GM12878 (cell line): ENCODE results near the gene WFIKKN1. TPM values are rescaled to one million over a fixed set of nuclear protein-coding genes. Genes with fewer than 3 reads are reported as not detected.

Experiments used
- ATF3 ChIP-seq: IDR thresholded peaks from 2 replicates; pipeline ENCODE4 v1.6.1; 2011; ENCODE audit warnings: low read depth, mild to moderate bottlenecking, low read length, moderate library complexity, borderline replicate concordance; ENCODE audit errors: extremely low read depth
- CBFB ChIP-seq: IDR thresholded peaks from 2 replicates; pipeline ENCODE4 v1.6.1; 2016; ENCODE audit warnings: antibody characterized with exemption, low read depth
- CHD4 ChIP-seq: fragments of 200-600 bp; sonication (generic); IDR thresholded peaks from 2 replicates; pipeline ENCODE4 v1.6.1; 2016; ENCODE audit warnings: mild to moderate bottlenecking
- E2F8 ChIP-seq: fragments of 450-650 bp; IDR thresholded peaks from 2 replicates; pipeline ENCODE4 v1.6.1; 2018; ENCODE audit warnings: mild to moderate bottlenecking, low read depth, moderate library complexity; ENCODE audit not compliant: partially characterized antibody
- EED ChIP-seq: sonication (generic); IDR thresholded peaks from 2 replicates; pipeline ENCODE4 v1.6.1; 2016; ENCODE audit warnings: antibody characterized with exemption, low read depth
- EP300 ChIP-seq, 2 experiments: fragments of 150-350 bp in 1 of 2; IDR thresholded peaks; 2 replicates each; pipeline ENCODE4 v1.6.1; 2011 to 2012; ENCODE audit warnings: low read depth in 2 of 2, low read length in 2 of 2, borderline replicate concordance in 1 of 2, improper control_type of control experiment in 1 of 2, inconsistent platforms in 1 of 2; ENCODE audit not compliant: control insufficient read depth in 1 of 2
- FOS ChIP-seq: IDR thresholded peaks from 3 replicates; pipeline ENCODE4 v1.6.1; 2011; ENCODE audit warnings: borderline replicate concordance; ENCODE audit not compliant: insufficient read length; ENCODE audit errors: extremely low read depth
- HDGF ChIP-seq: fragments of 450-650 bp; IDR thresholded peaks from 2 replicates; pipeline ENCODE4 v1.6.1; 2016; ENCODE audit warnings: antibody characterized with exemption
- JUNB ChIP-seq: IDR thresholded peaks from 2 replicates; pipeline ENCODE4 v1.6.1; 2016; ENCODE audit warnings: antibody characterized with exemption, mild to moderate bottlenecking
- MTA3 ChIP-seq: IDR thresholded peaks from 2 replicates; pipeline ENCODE4 v1.6.1; 2012; ENCODE audit warnings: low read length, inconsistent platforms, borderline replicate concordance
- NFXL1 ChIP-seq: fragments of 450-650 bp; IDR thresholded peaks from 2 replicates; pipeline ENCODE4 v1.6.1; 2017; ENCODE audit warnings: antibody characterized with exemption, mild to moderate bottlenecking, borderline replicate concordance
- NRF1 ChIP-seq: conservative IDR thresholded peaks from 2 replicates; pipeline ENCODE4 v1.6.1; 2011; ENCODE audit warnings: mild to moderate bottlenecking, low read depth, low read length, improper control_type of control experiment
- POLR2AphosphoS2 ChIP-seq: IDR thresholded peaks from 2 replicates; pipeline ENCODE4 v1.6.1; 2011; ENCODE audit warnings: low read depth, mild to moderate bottlenecking, low read length, improper control_type of control experiment, moderate library complexity
- PRDM15 ChIP-seq: fragments of 450-650 bp; formaldehyde crosslinking; IDR thresholded peaks from 2 replicates; pipeline ENCODE4 v1.4.0; 2020; ENCODE audit warnings: mild to moderate bottlenecking, moderate library complexity
- SUPT20H ChIP-seq: IDR thresholded peaks from 2 replicates; pipeline ENCODE4 v1.6.1; 2011; ENCODE audit warnings: low read depth, mild to moderate bottlenecking, low read length, moderate library complexity, borderline replicate concordance; ENCODE audit not compliant: control insufficient read depth
- TARDBP ChIP-seq: IDR thresholded peaks from 2 replicates; pipeline ENCODE4 v1.6.1; 2016; ENCODE audit warnings: borderline replicate concordance
- TCF3 ChIP-seq: IDR thresholded peaks from 2 replicates; pipeline ENCODE4 v1.6.1; 2012; ENCODE audit warnings: low read depth, mild to moderate bottlenecking, low read length, borderline replicate concordance; ENCODE audit not compliant: insufficient read depth
- ZBED1 ChIP-seq: IDR thresholded peaks from 2 replicates; pipeline ENCODE4 v1.6.1; 2016; ENCODE audit warnings: borderline replicate concordance
- ZNF207 ChIP-seq: fragments of 450-650 bp; IDR thresholded peaks from 2 replicates; pipeline ENCODE4 v1.6.1; 2014; ENCODE audit warnings: antibody characterized with exemption, mild to moderate bottlenecking, borderline replicate concordance
- ZNF274 ChIP-seq: IDR thresholded peaks from one replicate; pipeline ENCODE4 v1.8.0; 2011; ENCODE audit not compliant: insufficient read length, insufficient read depth
- ZSCAN29 ChIP-seq: fragments of 450-650 bp; IDR thresholded peaks from 2 replicates; pipeline ENCODE4 v1.6.1; 2017; ENCODE audit warnings: mild to moderate bottlenecking, moderate library complexity
- polyA plus RNA-seq, 11 experiments: library from polyadenylated mRNA; depleted of rRNA in 4 of 11; unstranded in 6 of 11; stranded (reverse) in 5 of 11; fragments of >200 nt; fragmentation: Nextera tagmentation in 4 of 11; fragmentation: Illumina TruSeq in 1 of 11; extraction: Ambion mirVana in 4 of 11; extraction: Trizol in 1 of 11; gene quantifications; 1 replicate in 1 of 11; 2 replicates in 10 of 11; pipeline versions ENCODE4 v1.2.1 to v1.2.3, GENCODE V29; 2011 to 2016; ENCODE audit warnings: inconsistent platforms in 2 of 11, missing spikeins in 2 of 11, low read depth in 1 of 11
- total RNA-seq, 4 experiments: library from RNA; depleted of rRNA in 3 of 4; stranded (reverse); fragments of >200 nt in 3 of 4; fragmentation: Illumina TruSeq in 1 of 4; extraction: Trizol in 1 of 4; gene quantifications; 2 replicates each; pipeline versions ENCODE4 v1.2.1 to v1.2.3, GENCODE V29; 2013 to 2021
- TF ChIP-seq, protein P1 (sequence below): fragments of 450-650 bp; IDR thresholded peaks from 2 replicates; pipeline ENCODE4 v1.6.1; 2017; ENCODE audit warnings: borderline replicate concordance

Gene WFIKKN1
- total and polyA plus RNA-seq, 10 of the 15 experiments (the other 5 are each of a cell fraction or from before 2014, with no cell fraction given) = 0.01 to 0.41 (median 0.05) TPM; not detected in 2

- TF ChIP-seq, protein P1, sequence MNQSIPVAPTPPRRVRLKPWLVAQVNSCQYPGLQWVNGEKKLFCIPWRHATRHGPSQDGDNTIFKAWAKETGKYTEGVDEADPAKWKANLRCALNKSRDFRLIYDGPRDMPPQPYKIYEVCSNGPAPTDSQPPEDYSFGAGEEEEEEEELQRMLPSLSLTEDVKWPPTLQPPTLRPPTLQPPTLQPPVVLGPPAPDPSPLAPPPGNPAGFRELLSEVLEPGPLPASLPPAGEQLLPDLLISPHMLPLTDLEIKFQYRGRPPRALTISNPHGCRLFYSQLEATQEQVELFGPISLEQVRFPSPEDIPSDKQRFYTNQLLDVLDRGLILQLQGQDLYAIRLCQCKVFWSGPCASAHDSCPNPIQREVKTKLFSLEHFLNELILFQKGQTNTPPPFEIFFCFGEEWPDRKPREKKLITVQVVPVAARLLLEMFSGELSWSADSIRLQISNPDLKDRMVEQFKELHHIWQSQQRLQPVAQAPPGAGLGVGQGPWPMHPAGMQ = no peak
- no peak for TF ChIP-seq PRDM15 (CRISPR knock-in tag)
- TF ChIP-seq EED = no peak
- no peak for TF ChIP-seq FOS
- no peak for TF ChIP-seq CHD4
- TF ChIP-seq POLR2AphosphoS2 = peak; percentile 78; the same call in 1 of the 2 replicates
- no peak for TF ChIP-seq TCF3
- no peak for TF ChIP-seq EP300 (IDR thresholded peaks at IDR 0.05; ENCODE audit: borderline replicate concordance in 1 of 2, control insufficient read depth in 1 of 2, low read depth in 2 of 2, low read length in 2 of 2)
- no peak for TF ChIP-seq NFXL1
- TF ChIP-seq TARDBP = no peak
- TF ChIP-seq HDGF = no peak
- no peak for TF ChIP-seq ZNF207
- no peak for TF ChIP-seq E2F8
- TF ChIP-seq ZBED1 = no peak
- no peak for TF ChIP-seq JUNB
- TF ChIP-seq ZSCAN29 = no peak
- TF ChIP-seq MTA3 = no peak
- TF ChIP-seq SUPT20H = no peak
- TF ChIP-seq NRF1 = no peak
- TF ChIP-seq ATF3 = no peak
- no peak for TF ChIP-seq CBFB
- TF ChIP-seq ZNF274 = no peak
Observed at GRCh38 chr16:641326-642188, 10.8 kb downstream of the WFIKKN1 start, which contains the start of gene MCRIP2 (continued).
